H1 (cell line): Measurements from ENCODE around the gene ALDH1A3. TPM values are rescaled to one million over a fixed set of nuclear protein-coding genes. Genes with fewer than 3 reads are reported as not detected.
A peak's percentile ranks its signal among the peaks of the same experiment; 100 is the strongest.

Source experiments
- CTCF ChIA-PET: fragments of 300-600 bp; sonication (Branson Sonifier 250); formaldehyde crosslinking; loops from one replicate; lab custom pipeline; 2021; ENCODE audit not compliant: partially characterized antibody; lab: Charles Lee
- POLR2A ChIA-PET: fragments of 300-600 bp; sonication (Branson Sonifier 250); formaldehyde crosslinking; loops from one replicate; lab custom pipeline; 2021; ENCODE audit warnings: inconsistent platforms; ENCODE audit not compliant: partially characterized antibody; lab: Charles Lee
- DNase-seq, 2 experiments: peaks; one replicate each; pipeline versions ENCODE4 v3.0.0 to v3.0.0-alpha.2; 2010 to 2022; ENCODE audit warnings: low spot score in 2 of 2, low read depth in 1 of 2, mixed read lengths in 1 of 2
- FAIRE-seq: peaks from 2 replicates; lab custom pipeline; 2011; peaks lifted over from hg19 to GRCh38; lab: Jason Lieb, UNC
- H2AFZ ChIP-seq: 2 replicates; pipeline ENCODE4 v1.8.1; 2012; ENCODE audit warnings: low read length, inconsistent platforms
- H2AK5ac ChIP-seq: 2 replicates; pipeline ENCODE4 v1.6.1; 2013; ENCODE audit warnings: low read depth, low read length
- H2BK120ac ChIP-seq: replicated peaks from 2 replicates; pipeline ENCODE3; 2013; ENCODE audit warnings: low read depth, low read length, inconsistent platforms
- H2BK12ac ChIP-seq: 2 replicates; pipeline ENCODE4 v1.6.1; 2013; ENCODE audit warnings: low read depth, low read length
- H2BK15ac ChIP-seq: 2 replicates; pipeline ENCODE4 v1.6.1; 2013; ENCODE audit warnings: low read length
- H2BK20ac ChIP-seq: 2 replicates; pipeline ENCODE4 v1.6.1; 2013; ENCODE audit warnings: low read length
- H2BK5ac ChIP-seq: 2 replicates; pipeline ENCODE4 v1.6.1; 2013; ENCODE audit warnings: low read depth, low read length
- H3K14ac ChIP-seq: 2 replicates; pipeline ENCODE4 v1.6.1; 2013; ENCODE audit warnings: inconsistent platforms; ENCODE audit not compliant: insufficient read length
- H3K18ac ChIP-seq: 2 replicates; pipeline ENCODE4 v1.6.1; 2013; ENCODE audit warnings: low read length; ENCODE audit errors: extremely low read depth
- H3K23ac ChIP-seq: 2 replicates; pipeline ENCODE4 v1.6.1; 2013; ENCODE audit warnings: inconsistent platforms; ENCODE audit not compliant: insufficient read length
- H3K23me2 ChIP-seq: 2 replicates; pipeline ENCODE4 v1.6.1; 2013; ENCODE audit warnings: low read depth, low read length
- H3K27ac ChIP-seq: 2 replicates; pipeline ENCODE4 v1.6.1; 2011; ENCODE audit warnings: low read depth, low read length, inconsistent platforms
- H3K27me3 ChIP-seq, 4 experiments: replicated peaks in 1 of 4; 1 replicate in 1 of 4; 2 replicates in 3 of 4; pipeline versions ENCODE4 v1.6.1 to v1.8.1; 2011 to 2013; ENCODE audit warnings: low read length in 3 of 4, mild to moderate bottlenecking in 3 of 4, inconsistent platforms in 2 of 4, mixed read lengths in 2 of 4, moderate library complexity in 1 of 4; ENCODE audit not compliant: control insufficient read depth in 3 of 4, insufficient read depth in 3 of 4; ENCODE audit errors: extremely low read depth in 1 of 4
- H3K36me3 ChIP-seq, 4 experiments: 2 replicates each; pipeline versions ENCODE4 v1.6.1 to v1.8.1; 2011 to 2013; ENCODE audit warnings: mild to moderate bottlenecking in 4 of 4, low read length in 3 of 4, moderate library complexity in 2 of 4, control low read depth in 1 of 4, inconsistent platforms in 1 of 4; ENCODE audit not compliant: insufficient read depth in 4 of 4, control insufficient read depth in 2 of 4
- H3K4ac ChIP-seq: replicated peaks from 2 replicates; pipeline ENCODE3; 2013; ENCODE audit warnings: low read length, low read depth, mixed read lengths, inconsistent platforms; ENCODE audit not compliant: insufficient read length
- H3K4me1 ChIP-seq, 4 experiments: replicated peaks in 1 of 4; 1 replicate in 1 of 4; 2 replicates in 3 of 4; pipeline versions ENCODE4 v1.6.1 to v1.8.1; 2011 to 2013; ENCODE audit warnings: low read length in 3 of 4, inconsistent platforms in 2 of 4, mixed read lengths in 1 of 4; ENCODE audit not compliant: insufficient read depth in 4 of 4, control insufficient read depth in 3 of 4
- H3K4me2 ChIP-seq, 2 experiments: 2 replicates each; pipeline versions ENCODE4 v1.6.1 to v1.8.1; 2011 to 2013; ENCODE audit warnings: low read depth in 2 of 2, low read length in 2 of 2, control low read depth in 1 of 2, inconsistent platforms in 1 of 2, mild to moderate bottlenecking in 1 of 2; ENCODE audit not compliant: insufficient read depth in 1 of 2
- H3K4me3 ChIP-seq, 4 experiments: fragments of 200-600, 300-600 bp in 1 of 4; sonication (generic), shearing (Covaris generic), sonication (Bioruptor Twin) in 1 of 4; 2 replicates each; pipeline versions ENCODE4 v1.5.1 to v1.8.1; 2011 to 2016; ENCODE audit warnings: low read length in 4 of 4, low read depth in 3 of 4, control low read depth in 2 of 4, inconsistent platforms in 2 of 4, mild to moderate bottlenecking in 2 of 4, mixed read lengths in 1 of 4, moderate library complexity in 1 of 4; ENCODE audit not compliant: insufficient read depth in 2 of 4; ENCODE audit errors: extremely low read depth in 1 of 4
- H3K56ac ChIP-seq: replicated peaks from 2 replicates; pipeline ENCODE3; 2013; ENCODE audit warnings: low read depth, mild to moderate bottlenecking, mixed read lengths, low read length, inconsistent platforms; ENCODE audit not compliant: insufficient read length
- H3K79me1 ChIP-seq: 2 replicates; pipeline ENCODE4 v1.6.1; 2013; ENCODE audit warnings: low read depth, low read length, control low read depth
- H3K79me2 ChIP-seq, 2 experiments: 2 replicates each; pipeline versions ENCODE4 v1.6.1 to v1.8.1; 2012 to 2013; ENCODE audit warnings: low read length in 2 of 2, mild to moderate bottlenecking in 2 of 2, inconsistent platforms in 1 of 2; ENCODE audit not compliant: insufficient read depth in 2 of 2, control insufficient read depth in 1 of 2
- H3K9ac ChIP-seq, 4 experiments: replicated peaks in 1 of 4; 1 replicate in 1 of 4; 2 replicates in 3 of 4; pipeline versions ENCODE4 v1.6.1 to v1.8.1; 2011 to 2013; ENCODE audit warnings: low read depth in 3 of 4, low read length in 3 of 4, control low read depth in 2 of 4, mild to moderate bottlenecking in 2 of 4, moderate library complexity in 2 of 4, inconsistent platforms in 1 of 4; ENCODE audit errors: extremely low read depth in 1 of 4
- H3K9me3 ChIP-seq, 2 experiments: 2 replicates each; pipeline versions ENCODE4 v1.6.1 to v1.8.1; 2012 to 2013; ENCODE audit warnings: mild to moderate bottlenecking in 2 of 2, moderate library complexity in 2 of 2, control low read depth in 1 of 2, inconsistent platforms in 1 of 2, low read depth in 1 of 2, low read length in 1 of 2, mixed read lengths in 1 of 2; ENCODE audit not compliant: insufficient read depth in 2 of 2
- H4K20me1 ChIP-seq, 2 experiments: replicated peaks in 1 of 2; 2 replicates each; pipeline versions ENCODE3 to v1.8.1; 2011 to 2013; ENCODE audit warnings: inconsistent platforms in 2 of 2, low read length in 2 of 2, mild to moderate bottlenecking in 1 of 2; ENCODE audit not compliant: insufficient read depth in 2 of 2, control insufficient read depth in 1 of 2
- H4K5ac ChIP-seq: 2 replicates; pipeline ENCODE4 v1.6.1; 2013; ENCODE audit warnings: low read length, low read depth, mixed read lengths, inconsistent platforms; ENCODE audit not compliant: insufficient read length
- H4K8ac ChIP-seq: 2 replicates; pipeline ENCODE4 v1.8.0; 2013; ENCODE audit warnings: mild to moderate bottlenecking, moderate library complexity, low read length, inconsistent platforms; ENCODE audit not compliant: insufficient read depth; ENCODE audit errors: extremely low read depth
- H4K91ac ChIP-seq: replicated peaks from 2 replicates; pipeline ENCODE3; 2013; ENCODE audit warnings: low read length, mixed read lengths, inconsistent platforms; ENCODE audit not compliant: insufficient read length
- RAD21 ChIP-seq, 2 experiments: IDR thresholded peaks in 1 of 2; conservative IDR thresholded peaks in 1 of 2; 2 replicates each; pipeline ENCODE4 v1.6.1; 2011; ENCODE audit warnings: low read depth in 2 of 2, low read length in 2 of 2, improper control_type of control experiment in 1 of 2, inconsistent platforms in 1 of 2, mild to moderate bottlenecking in 1 of 2, moderate library complexity in 1 of 2
- SAP30 ChIP-seq: fragments of 300-600 bp; sonication (generic); IDR thresholded peaks from 2 replicates; pipeline ENCODE4 v1.7.1; 2012; ENCODE audit warnings: low read length, moderate library complexity, mild to moderate bottlenecking, inconsistent platforms; ENCODE audit not compliant: insufficient read depth, insufficient replicate concordance
- SRF ChIP-seq: IDR thresholded peaks from 2 replicates; pipeline ENCODE4 v1.6.1; 2011; ENCODE audit warnings: mild to moderate bottlenecking, low read depth, low read length, moderate library complexity
- polyA plus RNA-seq, 7 experiments: library from polyadenylated mRNA; depleted of rRNA in 3 of 7; stranded (reverse) in 5 of 7; unstranded in 2 of 7; fragments of >200 nt in 5 of 7; fragments of 200-250 nt in 2 of 7; gene quantifications; 1 replicate in 5 of 7; 2 replicates in 1 of 7; 4 replicates in 1 of 7; pipeline versions ENCODE4 v1.2.1 to v1.2.3, GENCODE V29; 2011 to 2013; ENCODE audit warnings: missing spikeins in 2 of 7, mixed read lengths in 2 of 7
- total RNA-seq: library from RNA; stranded (reverse); fragmentation: NEBNext Ultra II Directional; extraction: Animal tissue kit (Norgen Biotek cat#: 25700); gene quantifications from 2 replicates; pipeline ENCODE4 v1.2.1, GENCODE V29; 2021
- TF ChIP-seq, protein P1 (sequence below), 3 experiments: IDR thresholded peaks; 1 replicate in 2 of 3; 2 replicates in 1 of 3; pipeline versions ENCODE4 v1.5.1 to v1.6.1; 2011; ENCODE audit warnings: low read length in 3 of 3, mild to moderate bottlenecking in 3 of 3, inconsistent platforms in 2 of 3, low read depth in 1 of 3, moderate library complexity in 1 of 3; ENCODE audit not compliant: insufficient read depth in 1 of 3; ENCODE audit errors: control extremely low read depth in 1 of 3

The ALDH1A3 gene
- total and polyA plus RNA-seq, 2 of the 8 experiments (the other 6 are each of a cell fraction or from before 2014, with no cell fraction given), result 2.2 to 5.5 TPM

DNA sequence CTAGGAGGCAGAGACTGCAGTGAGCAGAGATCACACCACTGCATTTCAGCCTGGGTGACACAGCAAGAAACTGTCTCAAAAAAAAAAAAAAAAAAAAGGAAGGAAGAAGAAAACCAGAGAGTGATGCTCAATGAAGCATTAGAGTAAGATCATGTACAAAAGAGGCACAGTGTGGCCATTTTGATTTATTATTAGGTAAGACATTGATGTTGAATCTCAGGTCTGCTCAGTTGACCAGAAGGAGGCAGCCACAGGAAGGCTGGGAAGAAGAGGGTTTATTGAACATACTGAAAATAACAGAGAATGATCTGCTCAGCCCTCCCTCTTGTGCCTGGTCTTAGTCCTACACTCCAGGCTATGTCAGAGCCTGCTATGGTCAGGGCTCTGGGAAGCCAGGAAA lies 55.1 kb downstream of the ALDH1A3 start:
- POLR2A ChIA-PET, result no interaction called here
- no peak overlapping the region for H4K8ac ChIP-seq
- no peak overlapping the region for H2BK12ac ChIP-seq
- no peaks in the 10 kb centered on the region for H3K9me3 ChIP-seq
- no peaks in the 10 kb centered on the region; the same call in 1 of the 2 replicates for H3K79me1 ChIP-seq
- H4K91ac ChIP-seq, result no peak overlapping the region
- no peak overlapping the region for H2BK15ac ChIP-seq
- no peak overlapping the region for H2AK5ac ChIP-seq
- CTCF ChIA-PET, result interaction anchor here (0.6 to 3.8 kb wide), 9 partner anchors 8 to 1731 kb away, joined by 3 to 21 read pairs (median 4); partner anchors contain the start of gene LRRK1
- no peak overlapping the region for H2AFZ ChIP-seq
- H3K9ac ChIP-seq, result no peak overlapping the region
- no peak overlapping the region for H4K5ac ChIP-seq
- no peak overlapping the region for H3K18ac ChIP-seq
- DNase-seq (peak in 1 of 2 experiments; percentile 41), FAIRE-seq (peak; percentile 75)
- H2BK120ac ChIP-seq, result no peak overlapping the region
- H3K27ac ChIP-seq, result no peak overlapping the region
- H3K23me2 ChIP-seq, result no peaks in the 10 kb centered on the region
- peaks cover 0 to 5% (median 3%) of the 10 kb centered on the region in 4 experiments; a peak in 4 of 7 replicates for H3K4me1 ChIP-seq
- H3K4ac ChIP-seq, result no peak overlapping the region
- TF ChIP-seq, protein P1, sequence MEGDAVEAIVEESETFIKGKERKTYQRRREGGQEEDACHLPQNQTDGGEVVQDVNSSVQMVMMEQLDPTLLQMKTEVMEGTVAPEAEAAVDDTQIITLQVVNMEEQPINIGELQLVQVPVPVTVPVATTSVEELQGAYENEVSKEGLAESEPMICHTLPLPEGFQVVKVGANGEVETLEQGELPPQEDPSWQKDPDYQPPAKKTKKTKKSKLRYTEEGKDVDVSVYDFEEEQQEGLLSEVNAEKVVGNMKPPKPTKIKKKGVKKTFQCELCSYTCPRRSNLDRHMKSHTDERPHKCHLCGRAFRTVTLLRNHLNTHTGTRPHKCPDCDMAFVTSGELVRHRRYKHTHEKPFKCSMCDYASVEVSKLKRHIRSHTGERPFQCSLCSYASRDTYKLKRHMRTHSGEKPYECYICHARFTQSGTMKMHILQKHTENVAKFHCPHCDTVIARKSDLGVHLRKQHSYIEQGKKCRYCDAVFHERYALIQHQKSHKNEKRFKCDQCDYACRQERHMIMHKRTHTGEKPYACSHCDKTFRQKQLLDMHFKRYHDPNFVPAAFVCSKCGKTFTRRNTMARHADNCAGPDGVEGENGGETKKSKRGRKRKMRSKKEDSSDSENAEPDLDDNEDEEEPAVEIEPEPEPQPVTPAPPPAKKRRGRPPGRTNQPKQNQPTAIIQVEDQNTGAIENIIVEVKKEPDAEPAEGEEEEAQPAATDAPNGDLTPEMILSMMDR (IDR thresholded peaks at IDR 0.05; ENCODE audit: control extremely low read depth in 1 of 3, insufficient read depth in 1 of 3, low read depth in 1 of 3, low read length in 3 of 3), result peak in 2 of 3 experiments; percentile 33 to 38; a peak in 3 of 4 replicates
- TF ChIP-seq RAD21 (IDR thresholded peaks at IDR 0.05 in 1 of 2, conservative IDR thresholded peaks at IDR 0.05 in 1 of 2; ENCODE audit: low read depth in 2 of 2, low read length in 2 of 2), result peak; percentile 19 to 38; a peak in 3 of 4 replicates
- no peak for TF ChIP-seq SRF
- no peak for TF ChIP-seq SAP30
- no peaks in the 10 kb centered on the region for H4K20me1 ChIP-seq
- H3K23ac ChIP-seq, result no peak overlapping the region
- H3K14ac ChIP-seq, result no peak overlapping the region
- H3K4me2 ChIP-seq, result no peak overlapping the region
- no peak overlapping the region for H3K4me3 ChIP-seq
- no peaks in the 10 kb centered on the region for H3K27me3 ChIP-seq
- no peak overlapping the region for H3K56ac ChIP-seq
- H3K79me2 ChIP-seq, result no peaks in the 10 kb centered on the region
- H2BK5ac ChIP-seq, result no peak overlapping the region
- no peaks in the 10 kb centered on the region for H3K36me3 ChIP-seq
- H2BK20ac ChIP-seq, result peak overlapping the region; percentile 29; the same call in 1 of the 2 replicates
